ENCODE results near the gene MAST1.

Gene MAST1

GRCh38 chr19:12792853-12793289 is 45.4 kb upstream of the MAST1 start:
- H3K4me3 ChIP-seq (replicated peaks; ENCODE audit: insufficient read depth, low read length), result peak overlapping the region; percentile 91
- no peak for DNase-seq (ENCODE audit: low read depth in 1 of 2, low spot score in 1 of 2)
- peak overlapping the region; percentile 95 for H3K27ac ChIP-seq (replicated peaks)
- no peaks in the 10 kb centered on the region for H3K27me3 ChIP-seq (ENCODE audit: insufficient read depth, poor library complexity, severe bottlenecking)
- TF ChIP-seq POLR2AphosphoS5 (IDR thresholded peaks at IDR 0.05; ENCODE audit: low read depth) (no peak), GABPA (IDR thresholded peaks at IDR 0.05; ENCODE audit: low read depth) (no peak), REST (IDR thresholded peaks at IDR 0.05; ENCODE audit: insufficient replicate concordance, low read depth) (no peak), CTCF (IDR thresholded peaks at IDR 0.05; ENCODE audit: insufficient read depth, low read length) (no peak), SPI1 (IDR thresholded peaks at IDR 0.05; ENCODE audit: borderline replicate concordance, low read depth) (no peak)

- DNase-seq (ENCODE audit: low read depth in 1 of 2, low spot score in 1 of 2), result peak in 1 of 2 experiments; percentile 87
- no peaks in the 10 kb centered on the region for H3K27me3 ChIP-seq (ENCODE audit: insufficient read depth, poor library complexity, severe bottlenecking)
- H3K27ac ChIP-seq (replicated peaks), result peak overlapping the region; percentile 95
- TF ChIP-seq GABPA (IDR thresholded peaks at IDR 0.05; ENCODE audit: low read depth), result no peak
- TF ChIP-seq SPI1 (IDR thresholded peaks at IDR 0.05; ENCODE audit: borderline replicate concordance, low read depth), result no peak
- TF ChIP-seq REST (IDR thresholded peaks at IDR 0.05; ENCODE audit: insufficient replicate concordance, low read depth), result no peak
- TF ChIP-seq POLR2AphosphoS5 (IDR thresholded peaks at IDR 0.05; ENCODE audit: low read depth), result peak; percentile 80
- no peak for TF ChIP-seq CTCF (IDR thresholded peaks at IDR 0.05; ENCODE audit: insufficient read depth, low read length)
- H3K4me3 ChIP-seq (replicated peaks; ENCODE audit: insufficient read depth, low read length), result peak overlapping the region; percentile 91
Observed at GRCh38 chr19:12793290-12794195, 44.8 kb upstream of the MAST1 start.

GRCh38 chr19:12794196-12794941 is 43.9 kb upstream of the MAST1 start:
- H3K27me3 ChIP-seq (ENCODE audit: insufficient read depth, poor library complexity, severe bottlenecking), result no peaks in the 10 kb centered on the region
- DNase-seq (ENCODE audit: low read depth in 1 of 2, low spot score in 1 of 2), result no peak
- peak overlapping the region; percentile 95 for H3K27ac ChIP-seq (replicated peaks)
- TF ChIP-seq SPI1 (IDR thresholded peaks at IDR 0.05; ENCODE audit: borderline replicate concordance, low read depth), result no peak
- TF ChIP-seq GABPA (IDR thresholded peaks at IDR 0.05; ENCODE audit: low read depth), result no peak
- TF ChIP-seq CTCF (IDR thresholded peaks at IDR 0.05; ENCODE audit: insufficient read depth, low read length), result no peak
- no peak for TF ChIP-seq POLR2AphosphoS5 (IDR thresholded peaks at IDR 0.05; ENCODE audit: low read depth)
- no peak for TF ChIP-seq REST (IDR thresholded peaks at IDR 0.05; ENCODE audit: insufficient replicate concordance, low read depth)
- peak overlapping the region; percentile 91 for H3K4me3 ChIP-seq (replicated peaks; ENCODE audit: insufficient read depth, low read length)
